ENCODE results near the gene IL25. TPM values are rescaled to one million over a fixed set of nuclear protein-coding genes. Genes with fewer than 3 reads are reported as not detected.

The IL25 gene
- total RNA-seq, 1 experiment from 2014 or later, result not detected

DNA sequence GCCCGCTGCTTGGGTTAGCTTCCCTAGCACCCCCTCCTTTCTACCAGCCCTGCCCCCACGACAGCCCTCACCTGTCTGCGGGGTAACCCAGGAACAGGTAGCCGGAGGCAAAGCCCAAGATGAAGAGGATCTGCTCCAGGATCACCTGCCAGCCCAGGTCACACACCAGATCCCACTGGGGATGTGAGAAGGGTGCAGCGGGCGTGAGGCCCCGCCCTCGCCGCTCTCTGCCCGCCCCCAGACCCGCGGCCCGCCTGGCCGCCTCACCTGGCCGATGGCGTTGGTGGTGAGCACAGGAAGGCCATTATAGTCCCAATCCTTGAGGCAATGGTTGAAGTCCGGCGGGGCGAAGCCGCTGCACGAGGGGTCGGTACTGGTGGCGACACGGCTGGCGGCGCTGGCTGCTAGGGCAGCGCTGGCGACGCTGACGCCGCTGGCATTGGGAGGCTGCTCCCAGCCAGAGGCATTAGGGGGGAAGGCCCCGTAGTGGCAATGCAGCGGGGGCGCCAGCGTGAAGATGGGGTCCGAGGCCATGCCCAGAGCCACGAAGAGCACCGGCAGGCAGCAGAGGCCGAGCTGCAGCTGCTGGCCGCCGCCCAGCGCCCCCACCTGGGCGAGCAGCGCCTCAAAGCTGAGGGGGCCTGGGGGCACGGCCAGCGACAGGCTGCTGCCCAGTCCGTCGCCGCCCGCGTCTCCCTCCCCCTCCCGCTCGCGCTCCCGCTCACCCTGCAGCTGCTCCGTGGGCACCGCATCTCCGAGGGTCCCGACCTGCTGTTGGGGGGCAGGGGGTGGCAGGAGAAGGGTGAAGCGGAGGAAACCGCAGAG is 20.7 kb upstream of the IL25 start:
- no peak overlapping the region for H3K4me2 ChIP-seq
- no peak overlapping the region for H3K27ac ChIP-seq
- POLR2A ChIA-PET (ENCODE audit: unreplicated experiment), result no interaction called here

DNA sequence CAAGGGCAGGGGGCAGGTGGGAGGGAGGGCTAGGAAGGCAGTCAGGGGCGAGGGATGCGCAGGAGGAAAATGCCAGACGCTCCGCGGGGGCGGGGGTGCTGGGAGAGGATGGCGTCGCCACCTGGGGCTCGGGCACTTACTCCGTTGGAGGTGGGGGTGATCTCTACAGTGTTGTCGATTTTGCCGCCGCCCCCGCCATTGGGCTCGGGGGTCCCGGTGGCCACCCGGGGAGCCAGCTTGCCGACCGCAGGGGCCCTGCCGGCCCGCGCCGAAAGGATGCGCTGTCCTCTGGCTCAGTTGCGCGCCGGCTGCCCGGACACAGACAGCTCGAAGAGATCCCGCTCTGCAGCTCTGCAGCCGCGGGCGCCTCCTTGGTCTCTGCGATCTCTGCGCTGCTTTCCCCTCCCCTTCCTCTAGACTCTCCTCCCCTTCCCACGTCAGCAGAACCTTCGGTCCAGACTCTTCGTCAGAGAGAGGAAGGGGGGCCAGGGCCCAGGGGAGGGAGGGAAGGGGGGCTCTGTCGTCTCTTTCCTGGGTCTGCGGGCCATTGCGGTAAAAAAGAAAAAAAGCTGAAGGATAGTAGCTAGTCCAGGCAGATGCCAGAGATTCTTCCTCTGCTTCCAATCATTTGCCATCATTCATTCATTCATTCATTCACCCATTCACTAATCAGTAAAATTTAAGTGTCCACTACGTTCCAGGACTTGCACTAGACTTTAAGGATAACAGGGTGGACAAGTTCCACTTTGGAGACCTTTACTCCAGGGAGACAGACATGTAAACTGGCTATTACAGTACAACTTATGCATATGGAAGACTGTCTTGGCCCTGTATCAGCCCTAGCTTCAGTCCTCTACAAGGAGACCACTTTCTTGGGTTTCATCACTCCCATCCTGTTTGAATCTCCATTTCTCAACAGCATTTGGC is 19.8 kb upstream of the IL25 start, which contains the start of gene SLC22A17:
Gene SLC22A17 (minus strand): TSS at position 382 of the 927 bp plus-strand sequence.
- Histone ChIP-seq H3K4me2 (no peak within 1 kb of the TSS), H3K9me3 (ENCODE audit: insufficient read depth, low read depth) (no peaks in the 10 kb centered on the region), H2AFZ (no peak within 1 kb of the TSS), H3K27ac (no peak within 1 kb of the TSS), H4K20me1 (ENCODE audit: insufficient read depth) (no peaks in the 10 kb centered on the region), H3K4me1 (replicated peaks; ENCODE audit: insufficient read depth) (no peaks in the 10 kb centered on the region), H3F3A (ENCODE audit: insufficient read depth, low read depth) (no peaks in the 10 kb centered on the region), H3K27me3 (ENCODE audit: insufficient read depth, low read depth) (peaks cover 60% of the 10 kb centered on the region), H3K4me3 (no peak within 1 kb of the TSS), H3K79me2 (ENCODE audit: low read depth) (no peaks in the 10 kb centered on the region), H3K9me2 (ENCODE audit: insufficient read depth) (no peaks in the 10 kb centered on the region), H3K36me3 (ENCODE audit: low read depth) (no peaks in the 10 kb centered on the region)
- TF ChIP-seq, protein P1, sequence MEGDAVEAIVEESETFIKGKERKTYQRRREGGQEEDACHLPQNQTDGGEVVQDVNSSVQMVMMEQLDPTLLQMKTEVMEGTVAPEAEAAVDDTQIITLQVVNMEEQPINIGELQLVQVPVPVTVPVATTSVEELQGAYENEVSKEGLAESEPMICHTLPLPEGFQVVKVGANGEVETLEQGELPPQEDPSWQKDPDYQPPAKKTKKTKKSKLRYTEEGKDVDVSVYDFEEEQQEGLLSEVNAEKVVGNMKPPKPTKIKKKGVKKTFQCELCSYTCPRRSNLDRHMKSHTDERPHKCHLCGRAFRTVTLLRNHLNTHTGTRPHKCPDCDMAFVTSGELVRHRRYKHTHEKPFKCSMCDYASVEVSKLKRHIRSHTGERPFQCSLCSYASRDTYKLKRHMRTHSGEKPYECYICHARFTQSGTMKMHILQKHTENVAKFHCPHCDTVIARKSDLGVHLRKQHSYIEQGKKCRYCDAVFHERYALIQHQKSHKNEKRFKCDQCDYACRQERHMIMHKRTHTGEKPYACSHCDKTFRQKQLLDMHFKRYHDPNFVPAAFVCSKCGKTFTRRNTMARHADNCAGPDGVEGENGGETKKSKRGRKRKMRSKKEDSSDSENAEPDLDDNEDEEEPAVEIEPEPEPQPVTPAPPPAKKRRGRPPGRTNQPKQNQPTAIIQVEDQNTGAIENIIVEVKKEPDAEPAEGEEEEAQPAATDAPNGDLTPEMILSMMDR (conservative IDR thresholded peaks at IDR 0.05), result no peak
- TF ChIP-seq EZH2 (IDR thresholded peaks at IDR 0.05; ENCODE audit: low read depth), result no peak
- intact Hi-C loops (cut with micrococcal nuclease; ENCODE audit: unreplicated experiment), result no loop called here
- POLR2A ChIA-PET (ENCODE audit: unreplicated experiment), result no interaction called here
- BruUV-seq (replicated peaks), result no TSS peak
- CTCF ChIA-PET, result interaction anchor here (0.5 kb wide), 1 partner anchor 358 kb away, joined by 3 read pairs; no protein-coding TSS in a partner anchor
- DNase-seq, result no peak

More for the DNA sequence above, 20.7 kb upstream of the IL25 start:
- Histone ChIP-seq H3K27me3 (ENCODE audit: insufficient read depth, low read depth) (peaks cover 56% of the 10 kb centered on the region), H3K4me3 (no peak overlapping the region), H2AFZ (no peak overlapping the region), H3F3A (ENCODE audit: insufficient read depth, low read depth) (no peaks in the 10 kb centered on the region), H3K9me3 (ENCODE audit: insufficient read depth, low read depth) (no peaks in the 10 kb centered on the region), H4K20me1 (ENCODE audit: insufficient read depth) (no peaks in the 10 kb centered on the region), H3K9me2 (ENCODE audit: insufficient read depth) (no peaks in the 10 kb centered on the region), H3K79me2 (ENCODE audit: low read depth) (no peaks in the 10 kb centered on the region), H3K4me1 (replicated peaks; ENCODE audit: insufficient read depth) (no peaks in the 10 kb centered on the region), H3K36me3 (ENCODE audit: low read depth) (no peaks in the 10 kb centered on the region)
- no peak for DNase-seq
- BruUV-seq (replicated peaks), result no TSS peak
- CTCF ChIA-PET, result no interaction called here
- intact Hi-C loops (cut with micrococcal nuclease; ENCODE audit: unreplicated experiment), result no loop called here
- no peak for TF ChIP-seq EZH2 (IDR thresholded peaks at IDR 0.05; ENCODE audit: low read depth)
- TF ChIP-seq, protein P1 (conservative IDR thresholded peaks at IDR 0.05), result no peak

DNA sequence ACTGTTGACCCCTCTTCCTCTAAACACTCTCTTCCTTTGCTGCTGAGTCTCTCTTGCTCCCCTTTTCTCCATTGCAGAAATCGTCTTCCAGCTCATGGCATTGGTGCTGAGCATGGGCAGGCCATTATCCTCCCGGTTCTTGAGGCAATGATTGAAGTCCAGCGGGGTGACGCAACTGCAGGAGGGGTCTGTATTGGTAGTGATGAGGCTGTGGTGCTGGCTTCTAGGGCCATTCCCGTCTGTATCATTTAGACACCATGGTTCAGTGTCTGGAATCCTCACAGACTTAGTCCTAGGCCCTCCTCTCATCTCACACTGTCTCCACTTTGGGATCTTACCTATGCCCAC is 19.2 kb upstream of the IL25 start:
- no peak for DNase-seq
- no peak overlapping the region for H2AFZ ChIP-seq
- H3K27me3 ChIP-seq (ENCODE audit: insufficient read depth, low read depth), result peaks cover 65% of the 10 kb centered on the region
- H3K36me3 ChIP-seq (ENCODE audit: low read depth), result no peaks in the 10 kb centered on the region
- no peak overlapping the region for H3K4me3 ChIP-seq
- intact Hi-C loops (cut with micrococcal nuclease; ENCODE audit: unreplicated experiment), result no loop called here
- H3K4me1 ChIP-seq (replicated peaks; ENCODE audit: insufficient read depth), result no peaks in the 10 kb centered on the region
- H3K9me2 ChIP-seq (ENCODE audit: insufficient read depth), result no peaks in the 10 kb centered on the region
- no peak overlapping the region for H3K27ac ChIP-seq
- H3F3A ChIP-seq (ENCODE audit: insufficient read depth, low read depth), result no peaks in the 10 kb centered on the region
- H4K20me1 ChIP-seq (ENCODE audit: insufficient read depth), result no peaks in the 10 kb centered on the region
- H3K9me3 ChIP-seq (ENCODE audit: insufficient read depth, low read depth), result no peaks in the 10 kb centered on the region
- H3K79me2 ChIP-seq (ENCODE audit: low read depth), result no peaks in the 10 kb centered on the region
- POLR2A ChIA-PET (ENCODE audit: unreplicated experiment), result no interaction called here
- CTCF ChIA-PET, result interaction anchor here (0.5 kb wide), 1 partner anchor 359 kb away, joined by 3 read pairs; no protein-coding TSS in a partner anchor
- H3K4me2 ChIP-seq, result no peak overlapping the region
- TF ChIP-seq, protein P1 (conservative IDR thresholded peaks at IDR 0.05), result no peak
- TF ChIP-seq EZH2 (IDR thresholded peaks at IDR 0.05; ENCODE audit: low read depth), result no peak
- no TSS peak for BruUV-seq (replicated peaks)
